Measurements from ENCODE around the gene CLCN6.

The CLCN6 gene

DNA sequence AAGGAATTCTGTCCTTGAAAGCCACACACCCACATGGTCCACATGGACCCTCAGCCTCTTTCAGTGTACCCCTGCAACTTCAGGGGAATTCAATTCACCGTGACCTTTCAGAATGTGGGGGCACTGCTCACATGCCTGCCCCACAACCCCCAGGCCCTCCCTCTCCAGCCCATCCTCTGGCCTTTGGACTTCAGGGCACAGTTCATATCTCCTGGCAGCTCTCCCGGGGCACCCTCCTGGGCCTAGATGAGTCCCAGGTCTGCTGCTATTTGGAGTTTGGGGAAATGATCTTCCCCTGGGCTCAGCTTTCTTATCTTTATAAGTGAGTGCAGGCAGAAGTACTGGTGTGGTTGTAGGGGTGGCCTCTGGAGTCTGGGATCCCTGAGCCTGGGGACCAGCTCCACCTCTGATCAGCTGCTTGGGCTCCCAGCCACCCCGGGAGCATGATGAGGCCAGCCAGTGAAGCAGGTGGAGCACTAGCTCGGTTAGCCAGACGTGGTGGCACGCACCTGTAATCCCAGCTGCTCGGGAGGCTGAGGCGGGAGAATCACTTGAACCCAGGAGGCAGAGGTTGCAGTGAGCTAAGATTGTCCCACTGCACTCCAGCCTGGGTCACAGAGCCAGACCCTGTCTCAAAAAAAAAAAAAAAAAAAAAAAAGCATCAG, 28.2 kb upstream of the CLCN6 start:
- Histone ChIP-seq H3K36me3 (no peaks in the 10 kb centered on the region), H3K4me3 (ENCODE audit: low read depth in 1 of 2, low read length in 1 of 2) (no peak overlapping the region), H3K4me1 (ENCODE audit: control insufficient read depth in 1 of 2, insufficient read depth in 1 of 2, low read depth in 1 of 2, low read length in 1 of 2) (no peaks in the 10 kb centered on the region), H3K27me3 (no peaks in the 10 kb centered on the region), H3K9me3 (no peaks in the 10 kb centered on the region), H3K27ac (no peak overlapping the region)
- no peak for TF ChIP-seq CTCF (IDR thresholded peaks at IDR 0.05)

DNA sequence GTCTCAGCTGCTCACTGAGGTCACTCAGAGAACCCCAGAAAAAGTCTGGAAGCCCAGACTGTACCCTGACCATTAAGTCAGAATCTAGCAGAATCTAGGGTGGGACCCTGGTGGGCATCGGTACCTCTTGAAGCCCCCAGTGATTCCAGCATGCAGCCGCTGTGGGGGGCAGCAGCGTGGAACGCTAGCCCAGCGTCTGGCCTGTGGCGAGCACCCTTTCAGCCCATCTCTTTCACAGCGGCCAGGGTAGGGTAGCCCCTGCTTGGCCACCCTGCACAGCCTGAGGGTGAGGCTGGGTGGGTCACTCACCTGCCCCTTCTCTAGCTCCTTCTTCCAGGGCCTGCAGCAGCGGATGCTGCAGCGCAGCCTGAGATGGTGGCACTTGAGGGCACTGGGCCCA, 27.7 kb upstream of the CLCN6 start:
- no peak overlapping the region for H3K4me3 ChIP-seq (ENCODE audit: low read depth in 1 of 2, low read length in 1 of 2)
- H3K4me1 ChIP-seq (ENCODE audit: control insufficient read depth in 1 of 2, insufficient read depth in 1 of 2, low read depth in 1 of 2, low read length in 1 of 2): no peaks in the 10 kb centered on the region
- H3K36me3 ChIP-seq: no peaks in the 10 kb centered on the region
- TF ChIP-seq CTCF (IDR thresholded peaks at IDR 0.05): no peak
- H3K27me3 ChIP-seq: no peaks in the 10 kb centered on the region
- no peaks in the 10 kb centered on the region for H3K9me3 ChIP-seq
- no peak overlapping the region for H3K27ac ChIP-seq

- Histone ChIP-seq H3K36me3 (no peaks in the 10 kb centered on the region), H3K27ac (no peak overlapping the region), H3K27me3 (no peaks in the 10 kb centered on the region), H3K9me3 (no peaks in the 10 kb centered on the region), H3K4me1 (ENCODE audit: control insufficient read depth in 1 of 2, insufficient read depth in 1 of 2, low read depth in 1 of 2, low read length in 1 of 2) (no peaks in the 10 kb centered on the region), H3K4me3 (ENCODE audit: low read depth in 1 of 2, low read length in 1 of 2) (no peak overlapping the region)
- no peak for TF ChIP-seq CTCF (IDR thresholded peaks at IDR 0.05)
Observed at GRCh38 chr1:11778844-11779623, 27.0 kb upstream of the CLCN6 start.

DNA sequence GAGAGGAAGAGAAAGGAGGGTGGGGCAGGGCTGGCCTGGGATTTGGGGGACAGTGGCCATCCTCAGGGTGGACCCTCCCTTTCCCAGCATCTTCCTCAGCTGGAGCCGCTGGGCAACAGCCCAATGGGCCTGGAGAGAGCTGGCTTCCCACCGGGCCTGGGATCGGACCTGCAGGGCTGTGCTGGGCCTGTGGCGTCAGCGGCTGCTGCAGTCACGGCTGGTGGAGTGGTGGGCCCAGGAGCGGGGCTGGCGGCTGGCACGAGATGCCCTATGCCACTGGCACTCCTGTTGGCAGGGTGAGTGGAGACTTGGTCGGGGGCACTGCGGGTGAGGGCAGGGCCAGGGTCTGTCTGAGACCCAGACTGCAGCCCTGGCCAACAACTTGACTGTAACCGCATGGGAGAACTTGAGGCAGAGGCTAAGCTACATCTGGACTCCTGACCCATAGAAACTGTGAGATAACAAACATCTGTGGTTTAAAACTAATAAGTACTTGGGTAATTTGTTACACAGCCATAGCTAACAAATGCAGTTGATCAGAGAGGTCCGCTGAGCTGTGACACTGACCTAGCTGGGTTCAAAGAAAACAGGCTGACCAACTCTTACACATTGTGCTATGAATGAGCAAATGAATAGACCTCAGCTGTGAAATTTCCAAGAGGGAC, 26.1 kb upstream of the CLCN6 start:
- Histone ChIP-seq H3K27ac (no peak overlapping the region), H3K4me1 (ENCODE audit: control insufficient read depth in 1 of 2, insufficient read depth in 1 of 2, low read depth in 1 of 2, low read length in 1 of 2) (no peaks in the 10 kb centered on the region), H3K9me3 (no peaks in the 10 kb centered on the region), H3K36me3 (no peaks in the 10 kb centered on the region), H3K4me3 (ENCODE audit: low read depth in 1 of 2, low read length in 1 of 2) (no peak overlapping the region), H3K27me3 (peaks cover 7% of the 10 kb centered on the region)
- TF ChIP-seq CTCF (IDR thresholded peaks at IDR 0.05): no peak

DNA sequence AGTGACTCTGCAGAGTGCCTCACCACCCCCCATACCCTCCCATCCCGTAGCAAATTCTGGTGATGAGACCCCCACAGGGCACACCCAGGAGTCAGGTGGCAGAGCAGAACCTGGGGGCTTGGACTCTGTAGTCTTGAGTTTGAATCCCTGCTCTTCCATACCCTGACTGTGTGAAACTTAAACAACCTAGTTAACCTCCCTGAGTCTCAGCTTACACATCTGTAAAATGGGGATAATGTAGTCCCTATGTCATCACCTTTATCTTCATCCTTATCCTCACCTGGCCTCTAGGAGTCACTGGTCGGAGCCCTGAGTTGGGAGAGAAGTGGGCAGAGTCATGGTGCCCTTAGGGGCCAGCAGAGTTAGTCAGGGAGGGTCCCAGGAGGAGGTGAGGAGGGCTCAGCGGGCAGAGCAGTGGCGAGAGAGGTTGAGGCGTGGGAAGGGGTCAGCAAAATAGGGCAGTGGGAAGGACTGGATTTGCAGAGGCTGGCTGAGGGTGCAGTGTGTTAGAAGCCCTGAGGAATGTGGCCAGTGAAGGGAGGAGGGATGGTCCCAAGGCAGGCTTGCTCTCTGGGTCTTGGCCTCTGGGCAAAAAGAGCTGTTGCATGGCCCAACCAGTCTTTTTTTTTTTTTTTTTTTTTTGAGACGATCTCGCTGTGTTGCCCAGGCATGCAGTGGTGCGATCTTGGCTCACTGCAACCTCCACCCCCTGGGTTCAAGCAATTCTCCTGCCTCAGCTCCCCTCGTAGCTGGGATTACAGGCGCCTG, 25.4 kb upstream of the CLCN6 start:
- no peaks in the 10 kb centered on the region for H3K4me1 ChIP-seq (ENCODE audit: control insufficient read depth in 1 of 2, insufficient read depth in 1 of 2, low read depth in 1 of 2, low read length in 1 of 2)
- H3K27ac ChIP-seq: no peak overlapping the region
- peaks cover 14% of the 10 kb centered on the region for H3K27me3 ChIP-seq
- no peaks in the 10 kb centered on the region for H3K36me3 ChIP-seq
- no peak for TF ChIP-seq CTCF (IDR thresholded peaks at IDR 0.05)
- H3K4me3 ChIP-seq (ENCODE audit: low read depth in 1 of 2, low read length in 1 of 2): no peak overlapping the region
- H3K9me3 ChIP-seq: no peaks in the 10 kb centered on the region
